Measurements from ENCODE around the gene BLTP2. TPM values are rescaled to one million over a fixed set of nuclear protein-coding genes. Genes with fewer than 3 reads are reported as not detected.

The BLTP2 gene
- total and polyA plus RNA-seq, 10 of the 15 experiments (the other 5 are each of a cell fraction or from before 2014, with no cell fraction given) = 14.2 to 151 (median 78.1) TPM

DNA sequence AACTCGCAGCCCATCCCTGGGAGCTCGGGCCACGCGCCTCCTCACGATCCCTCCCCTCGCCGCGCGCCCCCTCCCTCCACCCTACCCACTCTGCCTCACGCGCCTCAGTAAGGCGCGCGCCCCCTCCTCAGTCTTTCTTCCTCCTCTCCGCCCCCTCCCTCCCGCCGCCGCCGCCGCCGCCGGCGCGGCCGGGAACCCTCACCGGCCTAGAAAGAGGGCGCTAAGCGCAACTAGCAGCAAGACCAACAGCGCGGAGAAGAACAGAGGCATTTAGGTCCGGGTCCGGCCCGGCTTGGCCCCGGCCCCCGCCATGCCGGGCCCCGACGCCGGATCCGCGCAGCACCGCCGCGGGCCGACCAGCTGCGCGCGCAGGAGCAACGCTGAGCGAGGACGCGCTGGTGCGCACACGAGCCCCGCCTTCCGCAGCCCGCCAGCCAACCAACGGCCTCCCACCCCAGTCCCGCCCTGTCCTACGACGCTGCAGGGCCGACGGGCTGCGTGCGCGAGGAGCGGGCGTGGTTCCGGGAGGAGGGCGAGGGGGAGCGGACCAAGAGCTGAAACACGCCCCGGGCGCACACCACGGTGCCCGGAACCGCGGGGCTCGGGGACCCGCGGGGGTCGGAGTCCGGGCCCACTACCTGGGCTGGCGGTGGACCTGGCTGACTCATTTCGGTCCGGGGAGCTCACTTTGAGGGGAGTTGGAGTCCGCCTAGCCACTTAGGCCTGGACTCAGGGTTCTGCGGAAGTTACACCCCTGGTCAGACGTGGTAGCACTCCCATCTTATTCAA is at the start of gene BLTP2 (continued):
- TF ChIP-seq, protein P1, sequence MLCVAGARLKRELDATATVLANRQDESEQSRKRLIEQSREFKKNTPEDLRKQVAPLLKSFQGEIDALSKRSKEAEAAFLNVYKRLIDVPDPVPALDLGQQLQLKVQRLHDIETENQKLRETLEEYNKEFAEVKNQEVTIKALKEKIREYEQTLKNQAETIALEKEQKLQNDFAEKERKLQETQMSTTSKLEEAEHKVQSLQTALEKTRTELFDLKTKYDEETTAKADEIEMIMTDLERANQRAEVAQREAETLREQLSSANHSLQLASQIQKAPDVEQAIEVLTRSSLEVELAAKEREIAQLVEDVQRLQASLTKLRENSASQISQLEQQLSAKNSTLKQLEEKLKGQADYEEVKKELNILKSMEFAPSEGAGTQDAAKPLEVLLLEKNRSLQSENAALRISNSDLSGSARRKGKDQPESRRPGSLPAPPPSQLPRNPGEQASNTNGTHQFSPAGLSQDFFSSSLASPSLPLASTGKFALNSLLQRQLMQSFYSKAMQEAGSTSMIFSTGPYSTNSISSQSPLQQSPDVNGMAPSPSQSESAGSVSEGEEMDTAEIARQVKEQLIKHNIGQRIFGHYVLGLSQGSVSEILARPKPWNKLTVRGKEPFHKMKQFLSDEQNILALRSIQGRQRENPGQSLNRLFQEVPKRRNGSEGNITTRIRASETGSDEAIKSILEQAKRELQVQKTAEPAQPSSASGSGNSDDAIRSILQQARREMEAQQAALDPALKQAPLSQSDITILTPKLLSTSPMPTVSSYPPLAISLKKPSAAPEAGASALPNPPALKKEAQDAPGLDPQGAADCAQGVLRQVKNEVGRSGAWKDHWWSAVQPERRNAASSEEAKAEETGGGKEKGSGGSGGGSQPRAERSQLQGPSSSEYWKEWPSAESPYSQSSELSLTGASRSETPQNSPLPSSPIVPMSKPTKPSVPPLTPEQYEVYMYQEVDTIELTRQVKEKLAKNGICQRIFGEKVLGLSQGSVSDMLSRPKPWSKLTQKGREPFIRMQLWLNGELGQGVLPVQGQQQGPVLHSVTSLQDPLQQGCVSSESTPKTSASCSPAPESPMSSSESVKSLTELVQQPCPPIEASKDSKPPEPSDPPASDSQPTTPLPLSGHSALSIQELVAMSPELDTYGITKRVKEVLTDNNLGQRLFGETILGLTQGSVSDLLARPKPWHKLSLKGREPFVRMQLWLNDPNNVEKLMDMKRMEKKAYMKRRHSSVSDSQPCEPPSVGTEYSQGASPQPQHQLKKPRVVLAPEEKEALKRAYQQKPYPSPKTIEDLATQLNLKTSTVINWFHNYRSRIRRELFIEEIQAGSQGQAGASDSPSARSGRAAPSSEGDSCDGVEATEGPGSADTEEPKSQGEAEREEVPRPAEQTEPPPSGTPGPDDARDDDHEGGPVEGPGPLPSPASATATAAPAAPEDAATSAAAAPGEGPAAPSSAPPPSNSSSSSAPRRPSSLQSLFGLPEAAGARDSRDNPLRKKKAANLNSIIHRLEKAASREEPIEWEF (IDR thresholded peaks at IDR 0.05; ENCODE audit: insufficient replicate concordance, low read depth, low read length) = no peak
- TF ChIP-seq CHD1 (IDR thresholded peaks at IDR 0.05; ENCODE audit: low read depth, low read length) (no peak), CEBPB (IDR thresholded peaks at IDR 0.05; ENCODE audit: borderline replicate concordance in 1 of 2, low read depth in 2 of 2, low read length in 2 of 2) (no peak), YBX1 (IDR thresholded peaks at IDR 0.05) (no peak), RAD51 (IDR thresholded peaks at IDR 0.05) (no peak), CBX5 (IDR thresholded peaks at IDR 0.05; ENCODE audit: low read depth) (no peak), ZNF274 (IDR thresholded peaks at IDR 0.05; ENCODE audit: insufficient read depth, insufficient read length) (no peak), NR2C2 (IDR thresholded peaks at IDR 0.05; ENCODE audit: borderline replicate concordance, control insufficient read depth, insufficient read length, low read depth) (no peak), E4F1 (IDR thresholded peaks at IDR 0.05; ENCODE audit: borderline replicate concordance, partially characterized antibody) (peak; percentile 30), NFYB (IDR thresholded peaks at IDR 0.05; ENCODE audit: insufficient read depth, low read depth, low read length) (peak; percentile 77; the same call in 1 of the 2 replicates), CEBPZ (IDR thresholded peaks at IDR 0.05; ENCODE audit: low read depth, low read length) (no peak)
- TF ChIP-seq, protein P2, sequence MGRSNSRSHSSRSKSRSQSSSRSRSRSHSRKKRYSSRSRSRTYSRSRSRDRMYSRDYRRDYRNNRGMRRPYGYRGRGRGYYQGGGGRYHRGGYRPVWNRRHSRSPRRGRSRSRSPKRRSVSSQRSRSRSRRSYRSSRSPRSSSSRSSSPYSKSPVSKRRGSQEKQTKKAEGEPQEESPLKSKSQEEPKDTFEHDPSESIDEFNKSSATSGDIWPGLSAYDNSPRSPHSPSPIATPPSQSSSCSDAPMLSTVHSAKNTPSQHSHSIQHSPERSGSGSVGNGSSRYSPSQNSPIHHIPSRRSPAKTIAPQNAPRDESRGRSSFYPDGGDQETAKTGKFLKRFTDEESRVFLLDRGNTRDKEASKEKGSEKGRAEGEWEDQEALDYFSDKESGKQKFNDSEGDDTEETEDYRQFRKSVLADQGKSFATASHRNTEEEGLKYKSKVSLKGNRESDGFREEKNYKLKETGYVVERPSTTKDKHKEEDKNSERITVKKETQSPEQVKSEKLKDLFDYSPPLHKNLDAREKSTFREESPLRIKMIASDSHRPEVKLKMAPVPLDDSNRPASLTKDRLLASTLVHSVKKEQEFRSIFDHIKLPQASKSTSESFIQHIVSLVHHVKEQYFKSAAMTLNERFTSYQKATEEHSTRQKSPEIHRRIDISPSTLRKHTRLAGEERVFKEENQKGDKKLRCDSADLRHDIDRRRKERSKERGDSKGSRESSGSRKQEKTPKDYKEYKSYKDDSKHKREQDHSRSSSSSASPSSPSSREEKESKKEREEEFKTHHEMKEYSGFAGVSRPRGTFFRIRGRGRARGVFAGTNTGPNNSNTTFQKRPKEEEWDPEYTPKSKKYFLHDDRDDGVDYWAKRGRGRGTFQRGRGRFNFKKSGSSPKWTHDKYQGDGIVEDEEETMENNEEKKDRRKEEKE (IDR thresholded peaks at IDR 0.05) = no peak
